K562 (cell line): ENCODE measurements around the gene LTBP2. TPM values are rescaled to one million over a fixed set of nuclear protein-coding genes. Genes with fewer than 3 reads are reported as not detected.
A peak's percentile ranks its signal among the peaks of the same experiment; 100 is the strongest.

Experiments
- ATAC-seq: fragments of 200-7000 bp; cut with Tn5 transposase; 3 replicates; pipeline ENCODE4 v1.9.1; 2020; ENCODE audit warnings: moderate library complexity
- BruUV-seq: library from RNA; stranded (reverse); fragments of 400-500 nt; replicated peaks from 2 replicates; lab custom pipeline; 2021; lab: Mats Ljungman, UMichigan
- CTCF ChIA-PET: fragments of 300-600 bp; formaldehyde crosslinking; extraction: SDS; loops from one replicate; lab custom pipeline; 2021; ENCODE audit warnings: low intra/inter-chr PET ratio; lab: Yijun Ruan, JAX
- POLR2A ChIA-PET: fragments of 300-600, 350-650 bp; sonication (Branson Sonifier 250); formaldehyde crosslinking; extraction: SDS; loops from one replicate; lab custom pipeline; 2021; ENCODE audit warnings: antibody characterized with exemption, inconsistent platforms; lab: Yijun Ruan, JAX
- DNase-seq, 4 experiments: peaks; one replicate each; pipeline versions ENCODE4 v3.0.0 to v3.0.0-alpha.2; 2011 to 2018; ENCODE audit warnings: low spot score in 3 of 4, mixed read lengths in 3 of 4; ENCODE audit errors: extremely low read depth in 1 of 4
- FAIRE-seq: peaks from 2 replicates; lab custom pipeline; 2011; peaks lifted over from hg19 to GRCh38; lab: Jason Lieb, UNC
- H2AFZ ChIP-seq: 2 replicates; pipeline ENCODE4 v1.6.0; 2011; ENCODE audit warnings: low read depth, low read length, control low read depth, inconsistent platforms
- H3K27ac ChIP-seq: fragments of 200-600 bp; 3 replicates; pipeline ENCODE4 v1.8.0; 2011; ENCODE audit warnings: low read depth, mild to moderate bottlenecking, control low read depth, inconsistent platforms, low read length, moderate library complexity, mixed read lengths; ENCODE audit errors: extremely low read depth
- H3K27me3 ChIP-seq, 2 experiments: fragments of 300-600 bp in 1 of 2; 2 replicates in 1 of 2; 3 replicates in 1 of 2; pipeline versions ENCODE4 v1.6.0 to v1.8.0; 2011; ENCODE audit warnings: inconsistent platforms in 2 of 2, low read length in 2 of 2, mild to moderate bottlenecking in 1 of 2, mixed read lengths in 1 of 2, moderate library complexity in 1 of 2; ENCODE audit not compliant: control insufficient read depth in 2 of 2, insufficient read depth in 2 of 2
- H3K36me3 ChIP-seq: fragments of 300-600 bp; 3 replicates; pipeline ENCODE4 v1.8.0; 2011; ENCODE audit warnings: mild to moderate bottlenecking, low read length, inconsistent platforms; ENCODE audit not compliant: control insufficient read depth, insufficient read depth
- H3K4me1 ChIP-seq, 2 experiments: fragments of 200-600 bp in 1 of 2; replicated peaks in 1 of 2; 2 replicates in 1 of 2; 3 replicates in 1 of 2; pipeline versions ENCODE4 v1.5.1 to v1.8.0; 2011; ENCODE audit warnings: inconsistent platforms in 2 of 2, low read length in 2 of 2, mild to moderate bottlenecking in 1 of 2, mixed read lengths in 1 of 2, moderate library complexity in 1 of 2; ENCODE audit not compliant: control insufficient read depth in 2 of 2, insufficient read depth in 2 of 2
- H3K4me2 ChIP-seq: 2 replicates; pipeline ENCODE4 v1.6.1; 2011; ENCODE audit warnings: low read length, control low read depth, inconsistent platforms, mixed read lengths; ENCODE audit not compliant: insufficient read depth
- H3K4me3 ChIP-seq: fragments of 200-600 bp; sonication (generic), shearing (Covaris generic); 2 replicates; pipeline ENCODE4 v1.5.1; 2016; ENCODE audit warnings: control low read depth, inconsistent platforms
- H3K79me2 ChIP-seq: fragments of 200-600 bp; 3 replicates; pipeline ENCODE4 v1.8.0; 2011; ENCODE audit warnings: low read length, inconsistent platforms; ENCODE audit not compliant: control insufficient read depth, insufficient read depth
- H3K9ac ChIP-seq, 2 experiments: 2 replicates each; pipeline versions ENCODE4 v1.6.0 to v1.6.1; 2011; ENCODE audit warnings: low read depth in 2 of 2, low read length in 2 of 2, control low read depth in 1 of 2, inconsistent platforms in 1 of 2, mild to moderate bottlenecking in 1 of 2, mixed read lengths in 1 of 2; ENCODE audit not compliant: insufficient read depth in 1 of 2
- H3K9me1 ChIP-seq: one replicate; pipeline ENCODE4 v1.6.0; 2011; ENCODE audit warnings: inconsistent platforms, mild to moderate bottlenecking, low read length, moderate library complexity; ENCODE audit not compliant: control insufficient read depth, insufficient read depth
- H3K9me3 ChIP-seq: replicated peaks from 2 replicates; pipeline ENCODE4 v1.5.1; 2011; ENCODE audit warnings: low read depth, low read length, inconsistent platforms; ENCODE audit not compliant: control insufficient read depth, insufficient read depth
- H4K20me1 ChIP-seq: replicated peaks from 2 replicates; pipeline ENCODE4 v1.6.1; 2011; ENCODE audit warnings: low read length, inconsistent platforms, mixed read lengths; ENCODE audit not compliant: control insufficient read depth, insufficient read depth
- CAMTA2 ChIP-seq: fragments of 250-450 bp; sonication (Bioruptor Pico); conservative IDR thresholded peaks from 2 replicates; pipeline ENCODE4 v1.5.1; 2022
- CCNT2 ChIP-seq: IDR thresholded peaks from 2 replicates; pipeline ENCODE4 v1.6.1; 2011; ENCODE audit warnings: borderline replicate concordance, low read depth, mild to moderate bottlenecking, moderate library complexity, mixed read lengths, low read length; ENCODE audit not compliant: insufficient read length; ENCODE audit errors: extremely low read depth
- FOXM1 ChIP-seq, 2 experiments: fragments of 450-650 bp in 1 of 2; sonication (generic) in 1 of 2; formaldehyde crosslinking in 1 of 2; IDR thresholded peaks; 2 replicates each; pipeline versions ENCODE4 v1.6.1 to v1.9.0; 2017 to 2022; ENCODE audit warnings: low read depth in 2 of 2, mild to moderate bottlenecking in 2 of 2, missing genetic modification reagents in 1 of 2, moderate library complexity in 1 of 2
- JUND ChIP-seq, 2 experiments: IDR thresholded peaks; 2 replicates in 1 of 2; 3 replicates in 1 of 2; pipeline ENCODE4 v1.6.1; 2011; ENCODE audit warnings: borderline replicate concordance in 2 of 2, low read depth in 2 of 2, low read length in 2 of 2, improper control_type of control experiment in 1 of 2, missing biosample characterization in 1 of 2, missing genetic modification characterization in 1 of 2, missing genetic modification reagents in 1 of 2
- KLF10 ChIP-seq: fragments of 250-450 bp; sonication (Bioruptor Pico); IDR thresholded peaks from 2 replicates; pipeline ENCODE4 v1.6.1; 2021; ENCODE audit warnings: matching md5 sums
- L3MBTL2 ChIP-seq: fragments of 450-650 bp; IDR thresholded peaks from 2 replicates; pipeline ENCODE4 v1.6.1; 2016; ENCODE audit warnings: mild to moderate bottlenecking, moderate library complexity
- MYNN ChIP-seq, 2 experiments: sonication (generic); formaldehyde crosslinking in 1 of 2; IDR thresholded peaks; 2 replicates each; pipeline versions ENCODE4 v1.5.0 to v1.6.1; 2016 to 2020; ENCODE audit warnings: antibody characterized with exemption in 1 of 2, missing genetic modification reagents in 1 of 2
- RAD21 ChIP-seq, 2 experiments: fragments of 250-450 bp in 1 of 2; fragments of 450-650 bp in 1 of 2; sonication (Bioruptor Pico) in 1 of 2; formaldehyde crosslinking in 1 of 2; IDR thresholded peaks in 1 of 2; conservative IDR thresholded peaks in 1 of 2; 2 replicates each; pipeline versions ENCODE4 v1.4.0 to v1.8.0; 2020 to 2022; ENCODE audit warnings: mild to moderate bottlenecking in 2 of 2, moderate library complexity in 1 of 2
- SIN3B ChIP-seq: fragments of 450-650 bp; IDR thresholded peaks from 2 replicates; pipeline ENCODE4 v1.6.1; 2017; ENCODE audit warnings: low read depth, mild to moderate bottlenecking, moderate library complexity
- SMAD4 ChIP-seq: fragments of 250-450 bp; sonication (Bioruptor Pico); conservative IDR thresholded peaks from 2 replicates; pipeline ENCODE4 v1.8.0; 2021; ENCODE audit warnings: inconsistent platforms, mild to moderate bottlenecking, moderate library complexity
- STAG1 ChIP-seq: sonication (generic); formaldehyde crosslinking; IDR thresholded peaks from 2 replicates; pipeline ENCODE4 v1.5.0; 2020; ENCODE audit warnings: missing genetic modification reagents, borderline replicate concordance
- WGBS: fragments of 100-300 bp; shearing (Covaris generic); methylation state at CpG from one replicate; pipeline ENCODE4 v1.1.6; 2016; ENCODE audit warnings: low coverage, mixed read lengths; ENCODE audit not compliant: insufficient coverage; ENCODE audit errors: missing lambda C conversion rate; 5-methylcytosine and 5-hydroxymethylcytosine counted together
- in situ Hi-C: fragments of 300-500 bp; cut with MboI; formaldehyde crosslinking; loops from 4 replicates; pipeline ENCODE4 v1.15.0; 2018; ENCODE audit warnings: inconsistent platforms, mixed read lengths
- intact Hi-C: fragments of 100-400 bp; cut with micrococcal nuclease; formaldehyde crosslinking; loops from 2 replicates; pipeline ENCODE4 v1.14.2; 2022
- polyA plus RNA-seq, 8 experiments: library from polyadenylated mRNA; depleted of rRNA in 4 of 8; stranded (reverse) in 5 of 8; unstranded in 3 of 8; fragments of >200 nt; fragmentation: Nextera tagmentation in 2 of 8; fragmentation: Illumina TruSeq in 1 of 8; extraction: Ambion mirVana in 2 of 8; extraction: Trizol in 1 of 8; gene quantifications; 2 replicates each; pipeline versions ENCODE4 v1.2.1 to v1.2.3, GENCODE V29; 2011 to 2014; ENCODE audit warnings: inconsistent platforms in 1 of 8, missing spikeins in 1 of 8
- total RNA-seq, 7 experiments: library from RNA; depleted of rRNA in 6 of 7; stranded (reverse); fragments of >200 nt in 6 of 7; fragmentation: Illumina TruSeq in 2 of 7; extraction: Trizol in 2 of 7; gene quantifications; 2 replicates each; pipeline versions ENCODE4 v1.2.1 to v1.2.3, GENCODE V29; 2011 to 2021; ENCODE audit warnings: low replicate concordance in 1 of 7
- TF ChIP-seq, protein P1 (sequence below): fragments of 250-450 bp; sonication (Bioruptor Pico); IDR thresholded peaks from 2 replicates; pipeline ENCODE4 v1.5.0; 2021
- TF ChIP-seq, protein P2 (sequence below): fragments of 450-650 bp; formaldehyde crosslinking; IDR thresholded peaks from 2 replicates; pipeline ENCODE4 v1.4.0; 2020; ENCODE audit warnings: mild to moderate bottlenecking, moderate library complexity
- TF ChIP-seq, protein P3 (sequence below): sonication (generic); formaldehyde crosslinking; IDR thresholded peaks from 2 replicates; pipeline ENCODE4 v1.8.1; 2023; ENCODE audit warnings: mild to moderate bottlenecking, missing genetic modification reagents
- TF ChIP-seq, protein P4 (sequence below): fragments of 450-650 bp; conservative IDR thresholded peaks from 2 replicates; pipeline ENCODE4 v1.6.1; 2016; ENCODE audit warnings: missing genetic modification characterization, low read depth, mild to moderate bottlenecking, missing compliant biosample characterization, moderate library complexity

The LTBP2 gene
- total and polyA plus RNA-seq, 9 of the 15 experiments (the other 6 are each of a cell fraction or from before 2014, with no cell fraction given), result under 0.01 to 0.18 (median 0.03) TPM; not detected in 3

DNA sequence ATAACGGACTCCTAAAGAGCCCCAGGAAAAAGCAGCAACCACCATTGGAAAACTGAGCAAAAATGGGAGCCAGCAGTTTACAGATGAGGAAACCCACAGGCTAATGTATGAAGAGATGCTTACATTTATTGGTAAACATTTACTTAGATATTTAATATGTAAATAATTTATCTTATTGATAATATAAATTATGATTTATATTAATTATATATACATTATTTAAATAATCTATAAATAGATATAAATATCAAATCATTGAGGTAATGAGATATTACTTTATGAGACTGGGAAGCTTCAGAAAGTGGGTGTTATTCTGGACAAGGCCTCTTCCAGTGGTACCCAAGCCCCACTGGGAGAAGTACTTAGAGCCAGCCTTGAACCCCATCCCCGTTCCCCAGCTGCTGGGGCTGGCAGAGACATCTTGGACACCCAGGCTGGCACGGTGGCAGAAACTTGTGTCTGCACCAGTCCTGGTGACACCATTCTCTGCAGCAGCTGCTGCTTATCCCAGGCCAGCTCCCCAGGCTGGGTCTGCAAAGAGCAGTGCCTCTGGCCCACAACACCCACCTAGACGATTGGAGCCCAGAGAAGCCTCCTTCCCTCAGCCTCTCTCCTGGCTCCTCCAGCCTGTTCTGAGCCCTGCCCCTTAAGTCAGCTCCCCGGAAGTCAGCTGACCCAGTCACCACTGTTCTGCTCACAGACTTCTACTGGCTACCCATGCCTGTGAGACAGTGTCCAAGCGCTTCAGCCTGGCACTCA, 92.5 kb downstream of the LTBP2 start:
- DNase-seq (no peak), ATAC-seq (0 out of 3 replicates have a peak, but pooled peaks have one; percentile 32), FAIRE-seq (no peak)
- Histone ChIP-seq H3K4me2 (no peak overlapping the region), H3K27me3 (peaks cover 0 to 29% of the 10 kb centered on the region in 2 experiments; a peak in 4 of 5 replicates), H3K79me2 (no peaks in the 10 kb centered on the region), H2AFZ (no peak overlapping the region), H4K20me1 (no peaks in the 10 kb centered on the region), H3K27ac (no peak overlapping the region), H3K9ac (no peak overlapping the region), H3K4me1 (peaks cover 3 to 5% of the 10 kb centered on the region in 2 experiments; a peak in 3 of 5 replicates), H3K36me3 (no peaks in the 10 kb centered on the region), H3K9me1 (no peaks in the 10 kb centered on the region), H3K4me3 (no peak overlapping the region), H3K9me3 (no peaks in the 10 kb centered on the region)
- intact Hi-C loops, result no loop called here
- CTCF ChIA-PET, result no interaction called here
- whole genome bisulfite sequencing, result 0% methylated on average over 4 of the region's 6 CpGs
- in situ Hi-C loops, result no loop called here
- POLR2A ChIA-PET, result interaction anchor here (0.6 kb wide), 1 partner anchor 28 kb away, joined by 3 read pairs; no protein-coding TSS in a partner anchor
- no TSS peak for BruUV-seq
- TF ChIP-seq RAD21 (CRISPR knock-in tag; conservative IDR thresholded peaks at IDR 0.05 in 1 of 2, IDR thresholded peaks at IDR 0.05 in 1 of 2) (no peak), L3MBTL2 (no peak), STAG1 (no peak), SIN3B (no peak), KLF10 (no peak), MYNN (IDR thresholded peaks at IDR 0.05) (no peak), MYNN (CRISPR knock-in tag; IDR thresholded peaks at IDR 0.05) (no peak), SMAD4 (no peak), CCNT2 (no peak), FOXM1 (IDR thresholded peaks at IDR 0.05; ENCODE audit: low read depth) (no peak), FOXM1 (CRISPR knock-in tag; IDR thresholded peaks at IDR 0.05; ENCODE audit: low read depth) (no peak), CAMTA2 (CRISPR knock-in tag) (no peak), JUND (IDR thresholded peaks at IDR 0.05; ENCODE audit: borderline replicate concordance, low read depth, low read length) (no peak), JUND (tag; IDR thresholded peaks at IDR 0.05; ENCODE audit: borderline replicate concordance, low read depth, low read length) (no peak)
- TF ChIP-seq, protein P1, sequence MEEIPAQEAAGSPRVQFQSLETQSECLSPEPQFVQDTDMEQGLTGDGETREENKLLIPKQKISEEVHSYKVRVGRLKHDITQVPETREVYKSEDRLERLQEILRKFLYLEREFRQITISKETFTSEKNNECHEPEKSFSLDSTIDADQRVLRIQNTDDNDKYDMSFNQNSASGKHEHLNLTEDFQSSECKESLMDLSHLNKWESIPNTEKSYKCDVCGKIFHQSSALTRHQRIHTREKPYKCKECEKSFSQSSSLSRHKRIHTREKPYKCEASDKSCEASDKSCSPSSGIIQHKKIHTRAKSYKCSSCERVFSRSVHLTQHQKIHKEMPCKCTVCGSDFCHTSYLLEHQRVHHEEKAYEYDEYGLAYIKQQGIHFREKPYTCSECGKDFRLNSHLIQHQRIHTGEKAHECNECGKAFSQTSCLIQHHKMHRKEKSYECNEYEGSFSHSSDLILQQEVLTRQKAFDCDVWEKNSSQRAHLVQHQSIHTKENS, result no peak
- TF ChIP-seq, protein P2, sequence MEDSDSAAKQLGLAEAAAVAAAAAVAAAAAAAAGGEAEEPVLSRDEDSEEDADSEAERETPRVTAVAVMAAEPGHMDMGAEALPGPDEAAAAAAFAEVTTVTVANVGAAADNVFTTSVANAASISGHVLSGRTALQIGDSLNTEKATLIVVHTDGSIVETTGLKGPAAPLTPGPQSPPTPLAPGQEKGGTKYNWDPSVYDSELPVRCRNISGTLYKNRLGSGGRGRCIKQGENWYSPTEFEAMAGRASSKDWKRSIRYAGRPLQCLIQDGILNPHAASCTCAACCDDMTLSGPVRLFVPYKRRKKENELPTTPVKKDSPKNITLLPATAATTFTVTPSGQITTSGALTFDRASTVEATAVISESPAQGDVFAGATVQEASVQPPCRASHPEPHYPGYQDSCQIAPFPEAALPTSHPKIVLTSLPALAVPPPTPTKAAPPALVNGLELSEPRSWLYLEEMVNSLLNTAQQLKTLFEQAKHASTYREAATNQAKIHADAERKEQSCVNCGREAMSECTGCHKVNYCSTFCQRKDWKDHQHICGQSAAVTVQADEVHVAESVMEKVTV (CRISPR knock-in tag), result no peak
- TF ChIP-seq, protein P3, sequence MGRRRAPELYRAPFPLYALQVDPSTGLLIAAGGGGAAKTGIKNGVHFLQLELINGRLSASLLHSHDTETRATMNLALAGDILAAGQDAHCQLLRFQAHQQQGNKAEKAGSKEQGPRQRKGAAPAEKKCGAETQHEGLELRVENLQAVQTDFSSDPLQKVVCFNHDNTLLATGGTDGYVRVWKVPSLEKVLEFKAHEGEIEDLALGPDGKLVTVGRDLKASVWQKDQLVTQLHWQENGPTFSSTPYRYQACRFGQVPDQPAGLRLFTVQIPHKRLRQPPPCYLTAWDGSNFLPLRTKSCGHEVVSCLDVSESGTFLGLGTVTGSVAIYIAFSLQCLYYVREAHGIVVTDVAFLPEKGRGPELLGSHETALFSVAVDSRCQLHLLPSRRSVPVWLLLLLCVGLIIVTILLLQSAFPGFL (CRISPR knock-in tag), result no peak
- TF ChIP-seq, protein P4, sequence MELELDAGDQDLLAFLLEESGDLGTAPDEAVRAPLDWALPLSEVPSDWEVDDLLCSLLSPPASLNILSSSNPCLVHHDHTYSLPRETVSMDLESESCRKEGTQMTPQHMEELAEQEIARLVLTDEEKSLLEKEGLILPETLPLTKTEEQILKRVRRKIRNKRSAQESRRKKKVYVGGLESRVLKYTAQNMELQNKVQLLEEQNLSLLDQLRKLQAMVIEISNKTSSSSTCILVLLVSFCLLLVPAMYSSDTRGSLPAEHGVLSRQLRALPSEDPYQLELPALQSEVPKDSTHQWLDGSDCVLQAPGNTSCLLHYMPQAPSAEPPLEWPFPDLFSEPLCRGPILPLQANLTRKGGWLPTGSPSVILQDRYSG, result no peak
